ENCODE measurements around the gene ZCCHC14. TPM values are rescaled to one million over a fixed set of nuclear protein-coding genes. Genes with fewer than 3 reads are reported as not detected.

Gene ZCCHC14
- polyA plus RNA-seq, 1 donor (not counting 4 experiments of a cell fraction or from before 2014, with no cell fraction given), result 3.6 TPM

- H3K36me3 ChIP-seq (ENCODE audit: control insufficient read depth in 2 of 2, extremely low read depth in 1 of 2, insufficient read depth in 2 of 2, low read length in 2 of 2), result peaks cover 0 to 6% of the 10 kb centered on the region in 2 experiments
- dilution Hi-C loops (cut with MboI; ENCODE audit: extremely low pct_ligation_motif_present, low sequenced_read_pairs), result no loop called here
Observed at GRCh38 chr16:87392821-87393679, 99.8 kb downstream of the ZCCHC14 start.

DNA sequence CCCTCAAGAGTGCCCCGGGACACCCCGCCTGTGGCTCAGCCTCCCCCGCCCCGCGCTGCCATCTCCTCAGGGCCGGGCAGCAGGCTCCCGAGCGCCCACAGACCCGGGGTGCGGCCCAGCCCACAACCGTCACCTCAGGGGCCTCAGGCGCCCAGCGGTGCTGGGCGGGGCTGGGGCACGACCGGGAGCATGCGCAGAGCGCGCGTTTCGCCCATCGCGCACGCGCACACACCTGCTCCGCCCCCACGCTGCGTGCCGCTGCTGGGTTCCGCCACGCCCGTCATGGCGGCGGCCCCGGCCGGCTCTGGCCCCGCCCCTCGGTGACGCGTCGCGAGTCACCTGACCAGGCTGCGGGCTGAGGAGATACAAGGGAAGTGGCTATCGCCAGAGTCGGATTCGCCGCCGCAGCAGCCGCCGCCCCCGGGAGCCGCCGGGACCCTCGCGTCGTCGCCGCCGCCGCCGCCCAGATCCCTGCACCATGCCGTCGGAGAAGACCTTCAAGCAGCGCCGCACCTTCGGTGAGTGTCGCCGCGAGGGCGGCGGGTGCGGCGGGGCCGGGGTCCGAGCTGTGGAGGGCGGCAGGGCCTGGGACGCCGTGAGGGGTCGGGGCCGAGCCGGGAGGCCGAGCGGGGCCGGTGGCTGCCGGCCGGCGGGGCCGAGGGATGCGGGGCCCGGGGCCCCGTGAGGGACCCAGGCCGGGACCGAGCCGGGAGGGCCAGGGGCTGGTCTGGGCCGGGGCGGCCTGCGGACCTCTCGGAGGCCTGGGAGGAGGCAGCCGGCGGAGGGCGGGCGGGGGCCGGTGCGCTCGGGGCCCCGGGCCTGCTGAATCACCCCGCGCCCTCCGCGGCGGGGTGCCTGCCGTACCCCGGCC is 100.6 kb downstream of the ZCCHC14 start, which contains the start of gene MAP1LC3B:
MAP1LC3B (plus strand) TSS at position 387 of the 871 bp plus-strand sequence; CDS start at position 479, 92 bp downstream.
- peaks cover 31% of the 10 kb centered on the region for H3K4me1 ChIP-seq (ENCODE audit: control insufficient read depth, extremely low read depth, insufficient read depth, low read length)
- no peaks in the 10 kb centered on the region for H3K9me3 ChIP-seq (ENCODE audit: control insufficient read depth, low read depth, low read length)
- H3K9ac ChIP-seq (ENCODE audit: control insufficient read depth, extremely low read depth, insufficient read depth, low read length), result peak within 1 kb of the TSS; percentile 88
- H3K4me2 ChIP-seq (ENCODE audit: control insufficient read depth, extremely low read depth, insufficient read depth, low read depth, low read length), result peak within 1 kb of the TSS; percentile 93
- peaks cover 16% of the 10 kb centered on the region for H4K20me1 ChIP-seq (ENCODE audit: control insufficient read depth, extremely low read depth, insufficient read depth, low read length)
- H2AFZ ChIP-seq (ENCODE audit: control insufficient read depth, low read length), result peak within 1 kb of the TSS; percentile 20
- H3K27me3 ChIP-seq (ENCODE audit: control insufficient read depth, extremely low read depth, insufficient read depth, low read length), result no peaks in the 10 kb centered on the region
- dilution Hi-C loops (cut with MboI; ENCODE audit: extremely low pct_ligation_motif_present, low sequenced_read_pairs), result no loop called here
- H3K4me3 ChIP-seq (ENCODE audit: control insufficient read depth in 2 of 3, extremely low read depth in 1 of 3, insufficient read depth in 2 of 3, low read depth in 1 of 3, low read length in 3 of 3), result peak within 1 kb of the TSS; percentile 84 to 100 (median 89)
- H3K36me3 ChIP-seq (ENCODE audit: control insufficient read depth in 2 of 2, extremely low read depth in 1 of 2, insufficient read depth in 2 of 2, low read length in 2 of 2), result peaks cover 0 to 6% of the 10 kb centered on the region in 2 experiments
- H3K79me2 ChIP-seq (ENCODE audit: control insufficient read depth, insufficient read depth, low read length), result peaks cover 48% of the 10 kb centered on the region
- peak within 1 kb of the TSS; percentile 88 for H3K27ac ChIP-seq (ENCODE audit: control insufficient read depth, insufficient read depth, low read length)
- FAIRE-seq (no peak), DNase-seq (ENCODE audit: low read depth, low spot score) (peak; percentile 85)
- TF ChIP-seq, protein P1, sequence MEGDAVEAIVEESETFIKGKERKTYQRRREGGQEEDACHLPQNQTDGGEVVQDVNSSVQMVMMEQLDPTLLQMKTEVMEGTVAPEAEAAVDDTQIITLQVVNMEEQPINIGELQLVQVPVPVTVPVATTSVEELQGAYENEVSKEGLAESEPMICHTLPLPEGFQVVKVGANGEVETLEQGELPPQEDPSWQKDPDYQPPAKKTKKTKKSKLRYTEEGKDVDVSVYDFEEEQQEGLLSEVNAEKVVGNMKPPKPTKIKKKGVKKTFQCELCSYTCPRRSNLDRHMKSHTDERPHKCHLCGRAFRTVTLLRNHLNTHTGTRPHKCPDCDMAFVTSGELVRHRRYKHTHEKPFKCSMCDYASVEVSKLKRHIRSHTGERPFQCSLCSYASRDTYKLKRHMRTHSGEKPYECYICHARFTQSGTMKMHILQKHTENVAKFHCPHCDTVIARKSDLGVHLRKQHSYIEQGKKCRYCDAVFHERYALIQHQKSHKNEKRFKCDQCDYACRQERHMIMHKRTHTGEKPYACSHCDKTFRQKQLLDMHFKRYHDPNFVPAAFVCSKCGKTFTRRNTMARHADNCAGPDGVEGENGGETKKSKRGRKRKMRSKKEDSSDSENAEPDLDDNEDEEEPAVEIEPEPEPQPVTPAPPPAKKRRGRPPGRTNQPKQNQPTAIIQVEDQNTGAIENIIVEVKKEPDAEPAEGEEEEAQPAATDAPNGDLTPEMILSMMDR (optimal IDR thresholded peaks at IDR 0.05 in 1 of 3, IDR thresholded peaks at IDR 0.05 in 1 of 3, conservative IDR thresholded peaks at IDR 0.05 in 1 of 3; ENCODE audit: extremely low read depth in 1 of 3, insufficient read depth in 2 of 3, low read length in 3 of 3), result no peak
- no peak for TF ChIP-seq EZH2 (IDR thresholded peaks at IDR 0.05; ENCODE audit: low read length)
- peaks cover 3% of the 10 kb centered on the region for H3K9me1 ChIP-seq (ENCODE audit: control insufficient read depth, extremely low read depth, insufficient read depth, low read length)

More at GRCh38 chr16:87392821-87393679, 99.8 kb downstream of the ZCCHC14 start:
- peak overlapping the region; percentile 93 for H3K4me2 ChIP-seq (ENCODE audit: control insufficient read depth, extremely low read depth, insufficient read depth, low read depth, low read length)
- H3K79me2 ChIP-seq (ENCODE audit: control insufficient read depth, insufficient read depth, low read length), result peaks cover 56% of the 10 kb centered on the region
- no peak for FAIRE-seq
- no peaks in the 10 kb centered on the region for H3K27me3 ChIP-seq (ENCODE audit: control insufficient read depth, extremely low read depth, insufficient read depth, low read length)
- H3K4me3 ChIP-seq (ENCODE audit: control insufficient read depth in 2 of 3, extremely low read depth in 1 of 3, insufficient read depth in 2 of 3, low read depth in 1 of 3, low read length in 3 of 3), result peak overlapping the region; percentile 84 to 100 (median 89)
- no peak for TF ChIP-seq EZH2 (IDR thresholded peaks at IDR 0.05; ENCODE audit: low read length)
- TF ChIP-seq, protein P1 (optimal IDR thresholded peaks at IDR 0.05 in 1 of 3, IDR thresholded peaks at IDR 0.05 in 1 of 3, conservative IDR thresholded peaks at IDR 0.05 in 1 of 3; ENCODE audit: extremely low read depth in 1 of 3, insufficient read depth in 2 of 3, low read length in 3 of 3), result peak in 2 of 3 experiments; percentile 16 to 49
- no peaks in the 10 kb centered on the region for H3K9me3 ChIP-seq (ENCODE audit: control insufficient read depth, low read depth, low read length)
- H3K9ac ChIP-seq (ENCODE audit: control insufficient read depth, extremely low read depth, insufficient read depth, low read length), result peak overlapping the region; percentile 88
- DNase-seq (ENCODE audit: low read depth, low spot score), result no peak
- H3K27ac ChIP-seq (ENCODE audit: control insufficient read depth, insufficient read depth, low read length), result peak overlapping the region; percentile 84
- H2AFZ ChIP-seq (ENCODE audit: control insufficient read depth, low read length), result no peak overlapping the region
- peaks cover 3% of the 10 kb centered on the region for H3K9me1 ChIP-seq (ENCODE audit: control insufficient read depth, extremely low read depth, insufficient read depth, low read length)
- H3K4me1 ChIP-seq (ENCODE audit: control insufficient read depth, extremely low read depth, insufficient read depth, low read length), result peaks cover 26% of the 10 kb centered on the region
- peaks cover 16% of the 10 kb centered on the region for H4K20me1 ChIP-seq (ENCODE audit: control insufficient read depth, extremely low read depth, insufficient read depth, low read length)

Measured in keratinocyte (primary cell).